Liver (tissue), 3 donors: ENCODE data around the gene JMJD6.

Source experiments
- ATF3 ChIP-seq: IDR thresholded peaks from 2 replicates; pipeline ENCODE4 v1.6.1; 2016; ENCODE audit warnings: antibody characterized with exemption
- FOXA1 ChIP-seq: IDR thresholded peaks from 2 replicates; pipeline ENCODE4 v1.6.1; 2016; ENCODE audit warnings: antibody characterized with exemption
- GABPA ChIP-seq, 2 donors: IDR thresholded peaks in 1 of 2; conservative IDR thresholded peaks in 1 of 2; 2 replicates each; pipeline ENCODE4 v1.6.1; 2016; ENCODE audit warnings: antibody characterized with exemption in 2 of 2, mild to moderate bottlenecking in 1 of 2, moderate library complexity in 1 of 2
- HNF4G ChIP-seq: IDR thresholded peaks from 2 replicates; pipeline ENCODE4 v1.6.1; 2016; ENCODE audit warnings: antibody characterized with exemption
- JUND ChIP-seq, 2 donors: IDR thresholded peaks; 2 replicates each; pipeline ENCODE4 v1.6.1; 2016; ENCODE audit warnings: antibody characterized with exemption in 2 of 2
- MAX ChIP-seq: IDR thresholded peaks from 2 replicates; pipeline ENCODE4 v1.6.1; 2016; ENCODE audit warnings: antibody characterized with exemption
- RAD21 ChIP-seq, 2 donors: IDR thresholded peaks; 2 replicates each; pipeline ENCODE4 v1.6.1; 2016; ENCODE audit warnings: antibody characterized with exemption in 2 of 2, mild to moderate bottlenecking in 2 of 2
- TAF1 ChIP-seq: conservative IDR thresholded peaks from 2 replicates; pipeline ENCODE4 v1.6.1; 2016; ENCODE audit warnings: antibody characterized with exemption, mild to moderate bottlenecking
- ZBTB33 ChIP-seq: IDR thresholded peaks from 2 replicates; pipeline ENCODE4 v1.6.1; 2016; ENCODE audit warnings: antibody characterized with exemption
- TF ChIP-seq, protein P1 (sequence below): fragments of 150-350 bp; IDR thresholded peaks from 2 replicates; pipeline ENCODE4 v1.5.1; 2017; ENCODE audit warnings: improper control_type of control experiment, low read depth, low read length; ENCODE audit not compliant: missing input control
- TF ChIP-seq, protein P2 (sequence below): IDR thresholded peaks from 2 replicates; pipeline ENCODE4 v1.6.1; 2016; ENCODE audit warnings: antibody characterized with exemption, mild to moderate bottlenecking
- donor health status: healthy.
- donor health status: healthy.

DNA sequence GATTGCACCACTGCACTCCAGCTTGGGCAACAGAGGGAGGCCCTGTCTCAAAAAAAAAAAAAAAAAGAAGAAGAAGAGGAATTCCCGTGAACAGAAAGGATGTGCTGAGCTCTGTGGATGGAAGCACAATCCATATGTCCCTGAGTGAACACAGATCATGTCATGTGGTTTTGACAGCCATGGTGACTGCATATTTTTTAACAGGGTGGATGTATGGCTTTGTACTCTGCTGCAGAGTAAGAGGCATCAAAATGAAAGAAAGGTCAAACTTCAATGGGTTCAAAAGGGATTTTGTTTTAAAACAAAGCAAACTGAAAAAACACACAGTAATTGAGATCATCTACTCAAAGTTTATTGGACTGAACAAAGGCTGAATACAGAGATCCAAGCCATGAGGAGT, 47.2 kb downstream of the JMJD6 start:
- TF ChIP-seq, protein P1, sequence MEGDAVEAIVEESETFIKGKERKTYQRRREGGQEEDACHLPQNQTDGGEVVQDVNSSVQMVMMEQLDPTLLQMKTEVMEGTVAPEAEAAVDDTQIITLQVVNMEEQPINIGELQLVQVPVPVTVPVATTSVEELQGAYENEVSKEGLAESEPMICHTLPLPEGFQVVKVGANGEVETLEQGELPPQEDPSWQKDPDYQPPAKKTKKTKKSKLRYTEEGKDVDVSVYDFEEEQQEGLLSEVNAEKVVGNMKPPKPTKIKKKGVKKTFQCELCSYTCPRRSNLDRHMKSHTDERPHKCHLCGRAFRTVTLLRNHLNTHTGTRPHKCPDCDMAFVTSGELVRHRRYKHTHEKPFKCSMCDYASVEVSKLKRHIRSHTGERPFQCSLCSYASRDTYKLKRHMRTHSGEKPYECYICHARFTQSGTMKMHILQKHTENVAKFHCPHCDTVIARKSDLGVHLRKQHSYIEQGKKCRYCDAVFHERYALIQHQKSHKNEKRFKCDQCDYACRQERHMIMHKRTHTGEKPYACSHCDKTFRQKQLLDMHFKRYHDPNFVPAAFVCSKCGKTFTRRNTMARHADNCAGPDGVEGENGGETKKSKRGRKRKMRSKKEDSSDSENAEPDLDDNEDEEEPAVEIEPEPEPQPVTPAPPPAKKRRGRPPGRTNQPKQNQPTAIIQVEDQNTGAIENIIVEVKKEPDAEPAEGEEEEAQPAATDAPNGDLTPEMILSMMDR = no peak
- TF ChIP-seq JUND (IDR thresholded peaks at IDR 0.05) = no peak
- no peak for TF ChIP-seq TAF1
- no peak for TF ChIP-seq FOXA1
- TF ChIP-seq ATF3 = no peak
- TF ChIP-seq GABPA (IDR thresholded peaks at IDR 0.05 in 1 of 2, conservative IDR thresholded peaks at IDR 0.05 in 1 of 2) = no peak
- TF ChIP-seq, protein P2, sequence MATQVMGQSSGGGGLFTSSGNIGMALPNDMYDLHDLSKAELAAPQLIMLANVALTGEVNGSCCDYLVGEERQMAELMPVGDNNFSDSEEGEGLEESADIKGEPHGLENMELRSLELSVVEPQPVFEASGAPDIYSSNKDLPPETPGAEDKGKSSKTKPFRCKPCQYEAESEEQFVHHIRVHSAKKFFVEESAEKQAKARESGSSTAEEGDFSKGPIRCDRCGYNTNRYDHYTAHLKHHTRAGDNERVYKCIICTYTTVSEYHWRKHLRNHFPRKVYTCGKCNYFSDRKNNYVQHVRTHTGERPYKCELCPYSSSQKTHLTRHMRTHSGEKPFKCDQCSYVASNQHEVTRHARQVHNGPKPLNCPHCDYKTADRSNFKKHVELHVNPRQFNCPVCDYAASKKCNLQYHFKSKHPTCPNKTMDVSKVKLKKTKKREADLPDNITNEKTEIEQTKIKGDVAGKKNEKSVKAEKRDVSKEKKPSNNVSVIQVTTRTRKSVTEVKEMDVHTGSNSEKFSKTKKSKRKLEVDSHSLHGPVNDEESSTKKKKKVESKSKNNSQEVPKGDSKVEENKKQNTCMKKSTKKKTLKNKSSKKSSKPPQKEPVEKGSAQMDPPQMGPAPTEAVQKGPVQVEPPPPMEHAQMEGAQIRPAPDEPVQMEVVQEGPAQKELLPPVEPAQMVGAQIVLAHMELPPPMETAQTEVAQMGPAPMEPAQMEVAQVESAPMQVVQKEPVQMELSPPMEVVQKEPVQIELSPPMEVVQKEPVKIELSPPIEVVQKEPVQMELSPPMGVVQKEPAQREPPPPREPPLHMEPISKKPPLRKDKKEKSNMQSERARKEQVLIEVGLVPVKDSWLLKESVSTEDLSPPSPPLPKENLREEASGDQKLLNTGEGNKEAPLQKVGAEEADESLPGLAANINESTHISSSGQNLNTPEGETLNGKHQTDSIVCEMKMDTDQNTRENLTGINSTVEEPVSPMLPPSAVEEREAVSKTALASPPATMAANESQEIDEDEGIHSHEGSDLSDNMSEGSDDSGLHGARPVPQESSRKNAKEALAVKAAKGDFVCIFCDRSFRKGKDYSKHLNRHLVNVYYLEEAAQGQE = no peak
- no peak for TF ChIP-seq RAD21 (IDR thresholded peaks at IDR 0.05)
- no peak for TF ChIP-seq ZBTB33
- no peak for TF ChIP-seq HNF4G
- no peak for TF ChIP-seq MAX
